Stimulated activated CD4-positive, alpha-beta T cell treated with anti-CD3 and anti-CD28 coated beads, Interleukin-2, amount 100 ng/mL, for 4 hours (primary cell): ENCODE measurements around the gene VIL1.

ENCODE experiments used
- DNase-seq: peaks from one replicate; pipeline ENCODE4 v3.0.0-alpha.2; 2020; ENCODE audit warnings: low read depth

Gene VIL1

DNA sequence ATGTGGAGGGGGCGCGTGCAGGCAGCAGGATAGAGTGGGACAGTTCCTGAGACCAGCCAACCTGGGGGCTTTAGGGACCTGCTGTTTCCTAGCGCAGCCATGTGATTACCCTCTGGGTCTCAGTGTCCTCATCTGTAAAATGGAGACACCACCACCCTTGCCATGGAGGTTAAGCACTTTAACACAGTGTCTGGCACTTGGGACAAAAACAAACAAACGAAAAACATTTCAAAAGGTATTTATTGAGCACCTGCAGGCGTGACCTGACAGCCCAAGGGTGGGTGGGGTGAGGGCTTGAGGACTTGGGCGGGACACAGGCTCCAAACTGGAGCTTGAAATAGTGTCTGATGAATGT lies 23.9 kb upstream of the VIL1 start:
- no peak for DNase-seq

DNA sequence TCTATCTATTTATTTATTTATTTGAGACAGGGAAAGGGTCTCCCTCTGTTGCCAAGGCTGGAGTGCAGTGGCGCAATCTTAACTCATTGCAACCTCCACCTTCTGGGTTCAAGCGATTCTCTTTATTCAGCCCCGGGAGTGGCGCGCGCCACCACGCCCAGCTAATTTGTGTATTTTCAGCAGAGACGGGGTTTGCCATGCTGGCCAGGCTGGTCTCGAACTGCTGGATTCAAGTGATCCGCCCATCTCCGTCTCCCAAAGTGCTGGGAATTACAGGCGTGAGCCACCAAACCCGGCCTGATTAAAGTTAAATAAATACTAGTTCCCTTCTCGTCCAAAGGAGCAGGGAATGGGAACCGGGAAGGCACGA lies 23.5 kb upstream of the VIL1 start:
- no peak for DNase-seq

DNA sequence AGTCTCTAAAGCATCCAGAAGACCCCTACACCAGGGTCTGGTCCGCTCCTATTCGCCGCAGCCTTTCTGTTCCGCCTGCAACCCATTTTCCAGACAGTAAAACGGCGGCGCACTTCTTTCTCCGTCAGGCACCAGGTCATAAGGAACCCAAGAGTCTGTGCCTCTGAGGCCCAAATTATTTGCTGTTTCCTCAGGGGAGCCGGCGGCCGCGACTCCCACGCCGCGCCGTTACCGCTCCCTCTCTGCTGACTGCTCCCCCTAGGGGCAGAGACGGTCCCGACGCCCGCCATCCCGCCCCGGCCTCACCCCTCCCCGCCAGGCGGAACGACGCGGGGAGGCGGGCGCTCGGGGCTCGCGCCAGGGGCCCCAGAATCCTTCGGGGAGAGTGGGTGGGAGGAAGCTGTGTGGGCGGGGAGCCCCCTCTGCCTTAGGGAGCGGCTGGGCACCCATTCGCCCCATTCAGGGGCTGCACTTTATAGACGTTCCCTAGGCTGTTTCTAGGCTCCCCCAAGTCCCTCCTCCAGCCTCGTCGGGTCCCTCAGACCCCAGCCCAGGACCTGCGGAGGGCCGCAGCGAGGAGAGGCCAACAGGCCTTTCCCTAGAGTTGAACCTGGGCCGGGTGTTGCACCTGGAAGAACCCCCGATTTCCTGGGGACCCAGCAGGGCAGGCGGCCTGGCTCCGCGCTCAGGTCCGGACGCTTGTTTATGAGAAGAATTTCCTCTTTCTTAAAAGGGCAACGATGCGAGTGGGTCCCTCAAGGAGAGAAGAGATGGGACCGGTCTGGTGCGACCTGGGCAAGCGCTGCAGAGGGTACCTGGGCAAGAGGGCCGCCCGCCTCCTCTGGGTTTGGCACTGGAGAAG lies 22.9 kb upstream of the VIL1 start:
- peak; percentile 90 for DNase-seq

DNA sequence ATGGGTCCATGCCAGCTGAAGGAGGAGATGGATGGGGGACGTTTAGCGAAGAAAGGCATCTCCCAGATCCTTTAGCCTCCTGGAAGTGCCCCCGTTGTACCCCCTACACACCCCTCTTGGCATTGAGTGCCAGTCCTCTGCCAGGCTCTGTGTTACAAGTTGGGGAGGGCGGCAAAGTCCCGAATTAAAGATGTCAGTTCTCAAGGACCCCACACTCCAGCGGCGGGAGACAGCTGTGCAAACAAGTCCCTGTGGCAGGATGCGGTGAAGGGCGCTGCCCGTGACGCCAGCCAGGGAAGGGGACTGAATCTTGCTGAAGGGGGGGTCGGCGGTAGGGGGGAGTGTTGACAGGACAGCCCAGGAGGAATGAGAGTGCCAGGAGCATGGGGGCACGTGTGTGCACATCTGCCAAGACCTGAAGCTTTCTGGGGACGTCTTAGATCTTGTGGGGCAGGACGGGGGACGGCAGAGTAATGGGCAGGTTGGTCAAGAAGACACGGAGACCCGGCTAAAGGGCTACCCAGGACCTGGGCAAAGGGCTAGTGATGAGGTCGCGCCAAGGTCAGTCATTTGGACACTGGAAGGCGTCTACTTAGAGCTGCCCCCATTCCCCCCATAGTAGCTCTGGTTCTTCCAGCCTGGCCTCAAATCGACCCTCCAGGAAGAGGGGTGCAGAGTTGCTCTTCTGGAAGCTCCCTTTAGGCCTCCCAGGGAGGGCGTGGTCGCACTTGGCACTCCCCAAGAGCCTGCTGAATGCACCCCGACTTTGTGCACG lies 22.0 kb upstream of the VIL1 start:
- no peak for DNase-seq

DNA sequence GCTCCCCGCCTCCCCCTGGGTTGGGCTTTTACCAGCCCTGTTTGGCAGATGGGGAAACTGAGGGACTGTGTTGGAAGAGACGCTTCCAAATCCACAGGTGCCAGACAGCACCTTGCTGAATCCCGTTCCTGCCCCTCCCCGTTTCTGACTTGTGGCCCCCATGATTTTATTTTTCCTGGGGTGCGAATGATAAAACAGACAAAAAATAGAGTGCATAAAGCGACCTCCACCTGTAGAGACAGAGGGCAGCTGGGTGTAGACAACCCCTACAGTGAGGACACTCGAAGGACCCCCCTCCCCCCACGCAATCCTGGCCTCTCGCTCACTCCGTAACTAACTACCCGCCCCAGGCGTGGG lies 21.5 kb upstream of the VIL1 start:
- no peak for DNase-seq

DNA sequence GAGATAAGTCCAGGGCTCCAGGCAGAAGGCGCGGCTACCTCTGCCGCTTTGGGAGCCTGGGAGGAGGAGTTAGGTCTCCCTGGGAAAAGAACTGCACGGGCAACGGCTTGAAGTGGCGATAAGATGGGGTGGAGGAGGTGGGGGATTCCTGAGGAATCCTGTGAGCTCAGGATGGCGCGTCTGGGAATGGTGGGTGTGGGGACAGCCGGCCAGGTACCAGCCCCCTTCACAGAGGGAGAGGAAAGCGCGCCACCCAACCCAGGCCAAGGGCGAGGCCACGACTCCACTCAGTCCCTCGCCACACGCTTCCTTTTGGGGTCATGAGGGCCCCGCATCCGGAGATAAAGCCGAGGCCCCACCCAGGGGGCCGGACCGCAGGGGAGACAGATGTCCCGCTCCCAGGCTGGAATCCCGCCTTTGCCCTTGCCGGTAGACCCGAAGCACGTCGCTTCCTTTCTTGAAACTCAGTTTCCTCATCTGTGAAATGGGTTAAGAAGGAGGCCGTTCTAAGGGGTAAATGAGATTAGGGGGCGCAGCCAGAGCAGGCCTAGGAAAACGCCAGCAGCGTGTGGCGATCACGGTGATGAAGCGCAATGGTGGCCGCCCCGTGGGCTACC lies 21.0 kb upstream of the VIL1 start:
- DNase-seq: no peak

DNA sequence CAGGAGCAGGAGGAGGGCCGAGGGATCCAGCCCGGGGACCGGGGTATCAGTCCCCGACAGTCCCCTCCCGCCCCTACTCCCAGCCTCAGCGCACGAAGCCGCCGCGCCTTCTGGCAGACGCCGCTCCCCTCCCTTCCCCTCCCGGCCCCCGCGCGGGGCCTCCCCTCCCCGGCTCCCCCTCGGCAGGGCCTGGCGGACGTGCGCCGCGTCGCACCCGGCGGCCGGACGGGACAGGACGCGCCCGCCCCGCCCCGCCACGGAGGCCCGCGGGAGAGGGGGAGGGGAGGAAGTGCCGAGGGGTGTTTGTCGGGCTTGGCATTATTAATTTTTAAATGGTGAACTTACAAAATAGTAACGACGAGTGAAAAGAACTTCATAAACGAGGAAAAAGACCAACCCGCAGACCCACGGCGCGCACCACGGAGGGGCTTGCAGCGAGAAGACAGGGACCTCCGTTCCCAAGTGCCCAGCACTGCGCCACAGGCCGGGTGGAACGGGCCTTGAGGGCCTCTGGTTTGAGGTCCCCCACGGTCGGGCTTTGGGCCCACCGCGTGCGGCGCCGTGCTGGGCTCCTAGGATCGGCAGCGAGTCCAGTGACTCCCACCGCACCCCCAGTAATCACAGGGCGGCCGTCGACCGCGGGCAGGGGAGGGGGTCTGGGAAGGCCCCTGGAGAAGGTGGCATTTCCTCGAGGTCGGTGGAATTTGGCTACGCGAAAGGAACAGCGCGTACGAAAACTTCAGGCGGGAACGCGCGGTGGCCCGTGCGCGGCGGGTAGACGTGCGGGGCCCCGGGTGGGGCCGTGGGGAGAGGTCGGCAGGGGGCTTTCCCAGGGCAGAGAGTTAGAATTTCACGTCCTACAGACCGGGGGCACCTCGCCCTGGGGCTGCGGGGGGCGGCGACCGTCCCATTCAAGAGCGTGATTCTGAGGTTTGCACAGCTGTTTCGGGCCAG lies 20.2 kb upstream of the VIL1 start:
- no peak for DNase-seq

DNA sequence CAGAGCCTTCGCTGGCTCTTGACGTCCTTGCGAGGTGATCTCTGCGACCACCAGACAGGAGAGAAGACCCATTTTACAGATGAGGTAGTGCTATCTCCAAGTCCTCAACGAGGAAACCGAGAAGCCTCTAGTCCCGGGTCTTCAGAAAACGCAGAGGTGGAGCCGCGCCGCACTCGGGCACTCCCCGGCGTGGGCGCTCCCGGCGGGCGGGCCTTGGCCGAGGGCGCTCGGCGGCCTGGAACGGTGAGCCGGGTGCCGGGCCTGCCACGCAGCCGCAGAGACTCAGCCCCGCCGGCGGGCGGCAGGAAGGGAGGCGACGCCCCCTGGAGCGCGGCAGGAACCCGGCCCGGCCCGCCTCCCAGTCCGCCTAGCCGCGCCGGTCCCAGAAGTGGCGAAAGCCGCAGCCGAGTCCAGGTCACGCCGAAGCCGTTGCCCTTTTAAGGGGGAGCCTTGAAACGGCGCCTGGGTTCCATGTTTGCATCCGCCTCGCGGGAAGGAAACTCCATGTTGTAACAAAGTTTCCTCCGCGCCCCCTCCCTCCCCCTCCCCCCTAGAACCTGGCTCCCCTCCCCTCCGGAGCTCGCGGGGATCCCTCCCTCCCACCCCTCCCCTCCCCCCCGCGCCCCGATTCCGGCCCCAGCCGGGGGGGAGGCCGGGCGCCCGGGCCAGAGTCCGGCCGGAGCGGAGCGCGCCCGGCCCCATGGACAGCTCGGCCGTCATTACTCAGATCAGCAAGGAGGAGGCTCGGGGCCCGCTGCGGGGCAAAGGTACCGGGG lies 19.3 kb upstream of the VIL1 start, which contains the start of gene CTDSP1:
Gene CTDSP1, plus strand, starts transcription at position 478 of the 776 bp plus-strand sequence. Its CDS starts 223 bp downstream, at position 701.
- DNase-seq: peak; percentile 84

DNA sequence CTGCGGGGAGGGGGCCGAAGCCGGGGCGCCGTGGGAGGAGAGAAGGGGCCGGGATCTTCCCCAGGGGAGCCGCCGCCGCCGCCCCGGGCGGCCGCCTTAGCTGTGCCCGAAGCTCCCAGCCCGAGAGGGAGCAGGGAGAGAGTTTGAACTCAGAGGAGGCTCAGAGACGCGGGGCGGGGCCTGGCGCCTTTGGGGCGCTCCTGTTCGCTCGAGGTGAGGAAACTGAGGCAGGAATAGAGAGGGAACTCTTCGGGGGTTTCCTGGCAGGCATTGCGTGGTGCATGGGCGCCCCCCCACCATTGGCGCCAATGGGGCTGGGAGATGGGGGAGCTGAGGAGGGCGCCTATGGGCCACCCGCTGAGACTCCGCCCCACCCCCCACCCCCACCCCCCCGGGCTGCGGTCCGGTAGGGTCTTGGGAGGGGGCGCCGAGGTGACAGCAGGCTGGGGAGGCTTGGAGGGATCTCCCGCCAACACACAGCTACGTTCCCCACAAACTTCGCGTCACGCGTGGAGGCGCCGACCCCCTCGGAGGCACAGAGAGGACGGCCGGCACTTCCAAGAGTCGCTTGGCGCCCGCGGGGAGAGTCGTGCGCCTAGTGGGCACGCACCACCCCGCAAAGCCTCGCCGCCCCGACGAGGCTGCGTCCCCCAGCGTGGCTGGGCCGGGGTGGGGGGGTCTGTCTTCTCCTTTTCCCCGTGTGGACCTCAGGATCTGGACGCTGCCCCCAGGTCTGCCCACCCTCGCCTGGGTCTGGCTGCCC lies 18.6 kb upstream of the VIL1 start:
- DNase-seq: no peak

DNA sequence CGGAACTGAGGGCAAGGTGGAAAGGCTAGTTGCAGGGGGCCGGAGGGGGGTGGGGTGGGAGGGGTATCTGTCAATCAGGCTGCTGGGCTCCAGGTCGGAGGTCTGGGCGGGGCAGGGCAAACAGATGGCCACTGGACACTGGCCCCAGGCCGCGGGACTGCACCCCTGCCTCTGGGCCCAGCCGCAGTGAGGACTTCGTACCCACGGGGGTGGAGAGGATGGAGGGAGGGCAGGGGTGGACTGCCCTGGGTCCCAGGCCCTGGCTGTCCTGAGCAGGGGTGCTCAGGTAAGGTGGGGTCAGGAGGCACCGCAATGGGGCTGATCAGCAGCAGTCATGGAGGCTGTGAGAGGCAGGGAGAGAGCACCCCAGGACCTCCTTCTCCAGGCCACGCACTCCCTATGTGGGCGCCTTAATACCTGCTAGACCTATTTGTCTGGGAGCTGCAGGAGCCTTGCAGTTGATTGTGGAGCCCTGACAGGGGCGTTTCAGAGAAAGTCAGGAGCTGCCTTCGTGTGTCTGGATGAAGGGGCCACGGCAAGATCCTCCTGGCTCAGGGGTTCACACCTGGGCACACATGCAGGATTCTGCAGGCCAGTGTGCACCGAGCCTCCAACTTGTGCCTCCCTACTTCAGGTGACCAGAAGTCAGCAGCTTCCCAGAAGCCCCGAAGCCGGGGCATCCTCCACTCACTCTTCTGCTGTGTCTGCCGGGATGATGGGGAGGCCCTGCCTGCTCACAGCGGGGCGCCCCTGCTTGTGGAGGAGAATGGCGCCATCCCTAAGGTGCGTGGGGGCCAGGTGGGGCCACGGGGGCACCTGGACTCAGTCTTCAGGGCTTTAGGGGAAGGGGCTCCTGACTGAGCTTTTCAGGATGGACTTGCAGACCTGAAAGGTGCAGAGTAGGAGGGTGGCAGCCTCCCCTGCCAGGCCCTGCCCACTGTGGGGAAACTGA lies 17.7 kb upstream of the VIL1 start:
- DNase-seq: no peak

DNA sequence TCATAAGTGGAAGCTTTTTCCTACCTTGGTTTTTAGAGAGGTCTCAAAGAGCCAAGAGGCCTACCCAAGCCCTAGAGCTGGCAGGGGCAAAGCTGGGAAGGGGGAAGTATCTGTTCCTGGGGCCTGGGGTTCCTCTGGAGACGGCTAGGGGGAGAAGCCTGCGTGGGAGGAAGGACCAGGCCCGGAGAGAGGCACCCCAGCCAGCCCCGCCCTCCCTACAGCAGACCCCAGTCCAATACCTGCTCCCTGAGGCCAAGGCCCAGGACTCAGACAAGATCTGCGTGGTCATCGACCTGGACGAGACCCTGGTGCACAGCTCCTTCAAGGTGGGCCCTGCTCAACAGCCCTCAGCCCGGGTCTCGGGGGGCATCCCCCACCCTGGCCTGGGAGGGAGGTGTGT lies 17.0 kb upstream of the VIL1 start:
- no peak for DNase-seq

DNA sequence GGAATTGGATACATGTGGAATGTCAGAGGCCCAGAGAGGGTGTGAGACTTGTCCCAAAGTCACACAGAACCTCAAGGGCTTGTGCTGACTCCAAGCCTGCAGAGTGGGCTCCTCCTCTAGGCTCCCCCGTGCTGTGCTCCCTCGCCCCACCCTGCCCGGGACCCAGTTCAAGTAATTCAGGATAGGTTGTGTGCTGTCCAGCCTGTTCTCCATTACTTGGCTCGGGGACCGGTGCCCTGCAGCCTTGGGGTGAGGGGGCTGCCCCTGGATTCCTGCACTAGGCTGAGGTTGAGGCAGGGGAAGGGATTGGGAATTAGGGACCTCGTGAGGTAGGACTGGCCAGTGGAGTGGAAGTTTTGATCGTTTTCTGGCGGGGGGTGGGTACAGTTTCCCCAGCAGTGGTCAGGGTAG lies 16.4 kb upstream of the VIL1 start:
- DNase-seq: no peak

DNA sequence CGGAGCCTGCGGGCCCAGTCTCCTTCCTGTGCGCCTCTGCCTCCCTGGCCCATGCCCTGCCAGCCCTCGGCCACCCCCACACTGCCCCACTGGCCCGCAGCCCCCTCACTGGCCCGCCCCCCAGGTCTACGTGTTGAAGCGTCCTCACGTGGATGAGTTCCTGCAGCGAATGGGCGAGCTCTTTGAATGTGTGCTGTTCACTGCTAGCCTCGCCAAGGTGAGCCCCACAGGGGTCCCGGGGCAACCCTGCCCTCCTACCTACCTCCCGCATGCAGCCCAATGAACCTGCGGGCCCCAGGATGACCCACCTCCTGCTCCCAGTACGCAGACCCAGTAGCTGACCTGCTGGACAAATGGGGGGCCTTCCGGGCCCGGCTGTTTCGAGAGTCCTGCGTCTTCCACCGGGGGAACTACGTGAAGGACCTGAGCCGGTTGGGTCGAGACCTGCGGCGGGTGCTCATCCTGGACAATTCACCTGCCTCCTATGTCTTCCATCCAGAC lies 16.0 kb upstream of the VIL1 start:
- DNase-seq: no peak

DNA sequence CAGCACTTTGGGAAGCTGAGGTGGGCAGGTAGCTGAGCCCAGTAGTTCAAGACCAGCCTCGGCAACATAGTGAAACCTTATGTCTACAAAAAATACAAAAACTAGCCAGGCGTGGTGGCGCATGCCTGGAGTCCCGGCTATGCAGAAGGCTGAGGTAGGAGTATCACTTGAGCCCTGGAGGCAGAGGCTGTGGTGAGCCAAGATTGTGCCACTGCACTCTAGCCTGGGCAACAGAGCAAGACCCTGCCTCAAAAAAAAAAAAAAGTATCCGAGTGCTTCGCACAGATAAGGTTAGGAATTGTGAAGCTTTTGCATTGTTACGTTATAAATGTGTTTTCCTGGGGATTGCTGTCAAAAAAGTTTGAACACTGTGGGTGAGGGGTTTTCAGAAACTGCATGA lies 15.1 kb upstream of the VIL1 start:
- no peak for DNase-seq

DNA sequence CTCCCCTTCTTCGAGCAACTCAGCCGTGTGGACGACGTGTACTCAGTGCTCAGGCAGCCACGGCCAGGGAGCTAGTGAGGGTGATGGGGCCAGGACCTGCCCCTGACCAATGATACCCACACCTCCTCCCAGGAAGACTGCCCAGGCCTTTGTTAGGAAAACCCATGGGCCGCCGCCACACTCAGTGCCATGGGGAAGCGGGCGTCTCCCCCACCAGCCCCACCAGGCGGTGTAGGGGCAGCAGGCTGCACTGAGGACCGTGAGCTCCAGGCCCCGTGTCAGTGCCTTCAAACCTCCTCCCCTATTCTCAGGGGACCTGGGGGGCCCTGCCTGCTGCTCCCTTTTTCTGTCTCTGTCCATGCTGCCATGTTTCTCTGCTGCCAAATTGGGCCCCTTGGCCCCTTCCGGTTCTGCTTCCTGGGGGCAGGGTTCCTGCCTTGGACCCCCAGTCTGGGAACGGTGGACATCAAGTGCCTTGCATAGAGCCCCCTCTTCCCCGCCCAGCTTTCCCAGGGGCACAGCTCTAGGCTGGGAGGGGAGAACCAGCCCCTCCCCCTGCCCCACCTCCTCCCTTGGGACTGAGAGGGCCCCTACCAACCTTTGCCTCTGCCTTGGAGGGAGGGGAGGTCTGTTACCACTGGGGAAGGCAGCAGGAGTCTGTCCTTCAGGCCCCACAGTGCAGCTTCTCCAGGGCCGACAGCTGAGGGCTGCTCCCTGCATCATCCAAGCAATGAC lies 14.4 kb upstream of the VIL1 start:
- no peak for DNase-seq

DNA sequence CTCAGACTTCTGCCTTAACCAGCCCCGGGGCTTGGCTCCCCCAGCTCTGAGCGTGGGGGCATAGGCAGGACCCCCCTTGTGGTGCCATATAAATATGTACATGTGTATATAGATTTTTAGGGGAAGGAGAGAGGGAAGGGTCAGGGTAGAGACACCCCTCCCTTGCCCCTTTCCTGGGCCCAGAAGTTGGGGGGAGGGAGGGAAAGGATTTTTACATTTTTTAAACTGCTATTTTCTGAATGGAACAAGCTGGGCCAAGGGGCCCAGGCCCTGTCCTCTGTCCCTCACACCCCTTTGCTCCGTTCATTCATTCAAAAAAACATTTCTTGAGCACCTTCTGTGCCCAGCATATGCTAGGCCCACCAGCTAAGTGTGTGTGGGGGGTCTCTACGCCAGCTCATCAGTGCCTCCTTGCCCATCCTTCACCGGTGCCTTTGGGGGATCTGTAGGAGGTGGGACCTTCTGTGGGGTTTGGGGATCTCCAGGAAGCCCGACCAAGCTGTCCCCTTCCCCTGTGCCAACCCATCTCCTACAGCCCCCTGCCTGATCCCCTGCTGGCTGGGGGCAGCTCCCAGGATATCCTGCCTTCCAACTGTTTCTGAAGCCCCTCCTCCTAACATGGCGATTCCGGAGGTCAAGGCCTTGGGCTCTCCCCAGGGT lies 13.7 kb upstream of the VIL1 start:
- no peak for DNase-seq

DNA sequence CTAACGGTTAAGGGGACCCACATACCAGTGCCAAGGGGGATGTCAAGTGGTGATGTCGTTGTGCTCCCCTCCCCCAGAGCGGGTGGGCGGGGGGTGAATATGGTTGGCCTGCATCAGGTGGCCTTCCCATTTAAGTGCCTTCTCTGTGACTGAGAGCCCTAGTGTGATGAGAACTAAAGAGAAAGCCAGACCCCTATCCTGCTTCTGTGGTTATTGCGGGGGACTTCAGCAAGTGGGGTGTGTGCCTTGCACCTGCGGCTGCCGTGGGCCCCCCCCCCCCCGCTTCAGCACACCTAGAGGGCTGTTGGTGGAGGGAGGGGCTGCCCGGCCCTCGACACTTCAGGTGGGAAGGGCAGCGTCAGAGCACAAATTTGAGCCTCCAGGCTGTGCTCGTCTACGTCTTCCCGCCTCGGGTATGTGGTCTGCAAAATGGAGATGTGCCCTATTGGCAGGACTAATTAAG lies 13.1 kb upstream of the VIL1 start:
- DNase-seq: no peak
